ELF-1 (cell line): Measurements from ENCODE around the gene AP1G2.
"Not testable (repeated sequence)": the region's sequence is repeated elsewhere in the genome, so short reads cannot be mapped to it uniquely, and the experiment has no call there.

Source experiments
- DNase-seq: peaks from one replicate; pipeline ENCODE4 v3.0.0-alpha.2; 2016; ENCODE audit warnings: low read depth, low spot score

The AP1G2 gene

DNA sequence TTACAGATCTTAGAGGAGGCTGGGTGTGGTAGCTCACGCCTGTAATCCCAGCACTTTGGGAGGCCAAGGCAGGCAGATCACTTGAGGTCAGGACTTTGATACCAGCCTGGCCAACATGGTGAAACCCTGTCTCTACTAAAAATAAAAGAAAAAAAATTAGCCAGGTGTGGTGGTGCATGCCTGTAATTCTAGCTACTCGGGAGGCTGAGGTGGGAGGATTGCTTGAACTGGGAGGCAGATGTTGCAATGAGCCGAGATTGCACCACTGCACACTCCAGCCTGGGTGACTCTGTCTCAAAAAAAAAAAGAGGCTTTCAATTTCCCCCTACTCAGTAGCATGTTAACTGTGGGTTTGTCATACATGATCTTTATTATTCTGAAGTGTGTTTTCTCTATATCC is 26.6 kb upstream of the AP1G2 start:
- not testable (repeated sequence) for DNase-seq

DNA sequence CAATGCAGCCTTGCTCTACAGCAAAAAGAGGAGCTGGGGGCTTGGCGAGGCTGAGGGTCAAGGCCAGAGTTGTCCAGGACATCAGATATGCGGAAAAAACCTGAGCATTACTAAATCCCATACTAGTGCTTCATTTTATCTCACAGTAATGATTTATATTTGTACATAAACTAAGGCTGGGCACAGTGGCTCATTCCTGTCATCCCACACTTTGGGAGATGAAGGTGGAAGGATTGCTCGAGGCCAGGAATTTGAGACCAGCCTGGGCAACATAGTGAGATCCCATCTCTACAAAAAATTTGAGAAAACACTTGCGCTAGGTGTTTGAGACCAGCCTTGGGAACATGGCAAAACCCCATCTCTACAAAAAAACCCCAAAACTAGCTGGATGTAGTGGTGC is 22.6 kb upstream of the AP1G2 start:
- DNase-seq = no peak

DNA sequence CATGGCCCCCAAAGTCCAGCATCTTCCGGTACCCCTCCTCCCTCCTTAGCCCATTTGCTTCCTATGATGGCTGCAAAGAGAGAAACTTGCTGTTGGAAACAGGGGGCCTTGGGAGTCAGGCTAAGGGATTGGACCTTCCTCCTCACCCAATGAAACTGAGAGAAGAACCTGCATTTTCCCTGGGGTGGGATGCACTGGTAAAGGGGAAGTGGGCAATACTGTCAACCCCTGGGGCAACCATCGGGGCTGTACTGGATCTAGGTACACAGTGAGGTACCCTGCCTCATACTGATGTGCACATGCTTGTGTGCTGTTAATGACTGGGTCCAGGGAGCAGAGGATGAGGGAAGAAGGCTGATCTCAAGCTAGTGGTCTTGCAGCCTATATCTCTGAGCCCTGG is 22.0 kb upstream of the AP1G2 start:
- DNase-seq = no peak

DNA sequence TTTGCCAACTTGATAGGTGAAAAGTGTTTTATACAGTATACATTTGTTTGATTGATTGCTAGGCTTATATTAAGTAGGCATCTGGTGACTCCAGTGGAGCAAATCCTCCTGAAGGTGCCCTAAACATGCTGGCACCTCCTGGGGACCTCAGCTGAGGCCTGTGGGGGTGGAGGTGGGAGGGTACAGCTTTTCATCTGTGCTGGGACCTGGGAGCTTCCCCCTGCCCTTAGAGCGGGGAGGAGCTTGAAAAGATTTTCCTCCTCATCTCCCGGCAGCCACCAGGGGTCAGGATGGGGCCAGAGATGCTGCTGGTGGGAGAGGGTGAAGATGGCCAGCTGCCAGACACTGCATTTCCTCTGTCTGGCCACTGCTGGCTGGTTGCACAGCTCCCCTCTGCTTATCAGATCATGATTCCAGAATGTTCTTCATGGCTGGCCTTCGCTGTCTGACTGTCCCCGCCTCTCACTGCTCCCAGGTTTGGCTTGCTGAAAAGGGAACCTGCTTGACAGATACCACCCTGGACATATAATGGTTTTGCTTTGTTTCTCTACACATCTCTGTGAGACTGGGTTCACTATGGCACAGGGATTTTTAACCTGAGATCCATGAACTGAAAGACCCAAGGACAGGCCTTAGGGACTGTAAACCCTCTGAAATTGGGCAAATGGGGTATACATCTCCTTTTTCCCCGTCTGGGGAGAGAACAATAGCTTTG is 21.4 kb upstream of the AP1G2 start:
- DNase-seq = peak; percentile 92

DNA sequence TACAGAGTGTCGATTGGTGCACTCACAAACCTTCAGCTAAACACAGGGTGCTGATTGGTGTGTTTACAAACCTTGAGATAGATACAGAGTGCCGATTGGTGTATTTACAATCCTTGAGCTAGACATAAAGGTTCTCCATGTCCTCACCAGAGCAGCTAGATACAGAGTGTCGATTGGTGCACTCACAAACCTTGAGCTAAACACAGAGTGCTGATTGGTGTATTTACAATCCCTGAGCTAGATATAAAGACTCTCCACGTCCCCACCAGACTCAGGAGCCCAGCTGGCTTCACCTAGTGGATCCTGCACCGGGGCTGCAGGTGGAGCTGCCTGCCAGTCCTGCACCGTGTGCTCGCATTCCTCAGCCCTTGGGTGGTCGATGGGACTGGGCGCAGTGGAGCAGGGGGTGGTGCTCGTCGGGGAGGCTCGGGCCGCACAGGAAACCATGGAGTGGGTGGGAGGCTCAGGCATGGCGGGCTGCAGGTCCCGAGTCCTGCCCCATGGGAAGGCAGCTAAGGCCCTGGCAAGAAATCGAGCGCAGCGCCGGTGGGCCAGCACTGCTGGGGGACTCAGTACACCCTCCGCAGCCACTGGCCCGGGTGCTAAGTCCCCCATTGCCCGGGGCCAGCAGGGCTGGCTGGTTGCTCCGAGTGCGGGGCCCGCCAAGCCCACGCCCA is 17.1 kb upstream of the AP1G2 start:
- DNase-seq = not testable (repeated sequence)

DNA sequence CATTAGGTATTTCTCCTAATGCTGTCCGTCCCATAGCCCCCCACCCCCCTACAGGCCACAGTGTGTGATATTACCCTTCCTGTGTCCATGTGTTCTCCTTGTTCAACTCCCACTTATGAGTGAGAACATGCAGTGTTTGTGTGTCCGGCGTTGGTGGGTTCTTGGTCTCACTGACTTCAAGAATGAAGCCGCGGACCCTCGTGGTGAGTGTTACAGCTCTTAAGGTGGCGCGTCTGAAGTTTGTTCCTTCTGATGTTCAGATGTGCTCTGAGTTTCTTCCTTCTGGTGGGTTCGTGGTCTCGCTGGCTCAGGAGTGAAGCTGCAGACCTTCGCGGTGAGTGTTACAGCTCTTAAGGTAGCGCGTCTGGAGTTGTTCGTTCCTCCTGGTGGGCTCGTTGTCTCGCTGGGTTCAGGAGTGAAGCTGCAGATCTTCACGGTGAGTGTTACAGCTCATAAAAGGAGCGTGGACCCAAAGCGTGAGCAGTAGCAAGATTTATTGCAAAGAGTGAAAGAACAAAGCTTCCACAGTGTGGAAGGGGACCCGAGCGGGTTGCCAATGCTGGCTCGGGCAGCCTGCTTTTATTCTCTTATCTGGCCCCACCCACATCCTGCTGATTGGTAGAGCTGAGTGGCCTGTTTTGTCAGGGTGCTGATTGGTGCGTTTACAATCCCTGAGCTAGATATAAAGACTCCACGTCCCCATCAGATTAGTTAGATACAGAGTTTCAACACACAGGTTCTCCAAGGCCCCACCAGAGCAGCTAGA is 16.4 kb upstream of the AP1G2 start:
- DNase-seq = not testable (repeated sequence)

DNA sequence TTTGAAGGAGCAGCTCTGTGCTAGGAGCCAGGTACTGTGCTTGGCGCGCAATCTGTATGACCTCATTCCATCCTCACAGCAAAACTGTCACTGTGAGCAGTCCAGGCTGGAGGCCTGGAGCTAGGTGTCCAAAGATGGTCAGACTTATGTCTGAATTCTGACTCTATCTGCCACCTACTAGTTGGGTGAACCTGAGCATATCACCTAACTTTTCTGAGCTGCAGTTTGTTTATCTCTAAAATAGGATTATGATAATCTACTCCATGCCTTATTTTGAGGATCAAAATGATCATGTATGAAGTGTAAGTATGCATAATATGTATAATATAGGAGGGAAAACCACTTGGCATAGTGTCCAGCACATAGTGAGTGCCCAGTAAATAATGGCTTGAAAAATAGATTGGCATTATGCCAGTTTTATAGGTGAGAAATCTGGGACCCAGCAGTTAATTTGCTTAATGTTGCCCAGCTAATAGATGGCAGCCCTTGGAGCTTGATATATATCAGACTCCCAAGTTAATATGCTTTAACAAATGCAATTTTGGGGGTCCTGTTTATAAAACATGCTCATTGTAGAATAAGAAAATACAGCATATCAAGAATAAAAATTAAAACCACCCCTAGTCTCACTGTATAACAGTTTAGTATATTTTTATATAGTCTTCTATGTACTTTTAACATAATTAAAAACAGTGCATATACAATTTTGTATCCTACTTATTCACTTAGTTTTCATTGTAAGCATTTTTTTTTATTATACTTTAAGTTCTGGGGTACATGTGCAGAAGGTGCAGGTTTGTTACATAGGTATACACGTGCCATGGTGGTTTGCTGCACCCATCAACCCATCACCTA is 15.5 kb upstream of the AP1G2 start:
- DNase-seq = no peak

DNA sequence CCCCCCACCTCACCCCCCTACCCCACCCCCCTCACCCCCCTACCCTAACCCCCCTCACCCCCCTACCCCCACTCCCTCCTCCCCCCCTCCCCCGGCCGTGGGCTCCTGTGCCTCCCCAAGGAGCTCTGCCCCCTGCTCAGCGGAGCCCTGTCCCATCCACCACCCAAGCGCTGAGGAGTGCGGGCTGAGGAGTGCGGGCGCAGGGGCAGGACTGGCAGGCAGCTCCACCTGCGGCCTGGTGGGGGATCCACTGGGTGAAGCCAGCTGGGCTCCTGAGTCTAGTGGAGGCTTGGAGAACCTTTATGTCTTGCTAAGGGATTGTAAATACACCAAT is 13.3 kb upstream of the AP1G2 start:
- no peak for DNase-seq

DNA sequence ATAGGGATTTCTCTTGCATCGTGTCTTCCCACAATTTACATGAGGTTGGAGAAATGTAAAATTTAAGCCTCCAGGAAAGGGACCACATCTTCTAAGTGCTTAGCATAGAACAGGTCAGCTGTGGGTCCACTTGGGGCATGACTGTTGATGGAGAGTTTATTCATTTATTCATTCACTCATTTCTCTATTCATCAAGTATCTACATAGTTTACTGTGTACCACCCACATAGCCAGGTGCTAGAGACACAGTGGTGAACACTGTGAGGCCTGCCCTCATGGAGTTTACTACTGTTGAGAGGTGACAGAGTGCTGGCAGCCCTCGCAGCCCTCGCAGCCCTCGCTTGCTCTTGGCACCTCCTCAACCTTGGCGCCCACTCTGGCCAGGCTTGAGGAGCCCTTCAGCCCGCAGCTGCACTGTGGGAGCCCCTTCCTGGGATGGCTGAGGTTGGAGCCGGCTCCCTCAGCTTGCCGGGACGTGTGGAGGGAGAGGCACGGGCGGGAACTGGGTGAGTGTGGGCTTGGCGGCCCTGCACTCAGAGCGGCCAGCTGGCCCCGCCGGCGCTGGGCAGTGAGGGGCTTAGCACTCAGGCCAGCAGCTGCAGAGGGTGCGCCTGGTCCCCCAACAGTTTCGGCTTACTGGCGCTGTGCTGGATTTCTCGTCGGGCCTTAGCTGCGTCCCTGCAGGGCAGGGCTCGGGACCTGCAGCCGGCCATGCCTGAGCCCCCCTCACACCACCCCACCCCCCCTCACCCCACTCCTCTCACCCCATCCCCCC is 12.7 kb upstream of the AP1G2 start:
- DNase-seq = no peak

DNA sequence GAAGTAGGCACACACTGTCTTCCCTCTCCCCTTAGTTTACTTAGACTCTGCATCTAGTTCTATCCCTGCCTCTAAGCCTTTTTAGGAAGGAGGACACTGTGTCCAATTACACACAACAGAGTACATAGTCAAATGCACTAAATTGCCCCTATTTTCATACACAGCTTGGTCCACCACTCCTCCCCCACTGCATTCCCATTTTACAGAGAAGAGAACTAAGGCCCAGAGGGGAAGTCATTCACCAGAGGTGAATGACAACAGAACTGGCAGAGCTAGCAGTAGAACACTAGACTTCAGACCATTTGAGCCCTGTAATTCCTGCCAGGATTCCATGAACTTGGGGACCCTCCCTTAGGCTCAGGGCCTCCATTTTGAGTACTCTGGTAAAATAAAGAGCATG is 12.1 kb upstream of the AP1G2 start:
- no peak for DNase-seq

DNA sequence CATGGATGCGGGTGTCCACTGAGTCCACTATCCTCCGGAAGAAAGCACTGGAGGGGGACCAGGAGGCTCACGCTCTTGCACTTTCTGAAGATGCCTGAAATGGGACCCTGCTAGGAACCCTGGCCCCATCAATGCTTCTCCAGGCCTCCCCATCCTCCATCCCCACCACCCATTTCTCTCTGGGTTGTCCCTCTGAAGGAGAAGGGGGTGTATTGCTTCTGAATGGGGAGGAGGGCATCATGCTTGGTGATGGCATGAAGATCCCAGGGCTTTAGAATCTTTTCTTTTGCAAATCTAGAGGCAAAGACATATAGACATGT is 11.7 kb upstream of the AP1G2 start:
- DNase-seq = no peak

DNA sequence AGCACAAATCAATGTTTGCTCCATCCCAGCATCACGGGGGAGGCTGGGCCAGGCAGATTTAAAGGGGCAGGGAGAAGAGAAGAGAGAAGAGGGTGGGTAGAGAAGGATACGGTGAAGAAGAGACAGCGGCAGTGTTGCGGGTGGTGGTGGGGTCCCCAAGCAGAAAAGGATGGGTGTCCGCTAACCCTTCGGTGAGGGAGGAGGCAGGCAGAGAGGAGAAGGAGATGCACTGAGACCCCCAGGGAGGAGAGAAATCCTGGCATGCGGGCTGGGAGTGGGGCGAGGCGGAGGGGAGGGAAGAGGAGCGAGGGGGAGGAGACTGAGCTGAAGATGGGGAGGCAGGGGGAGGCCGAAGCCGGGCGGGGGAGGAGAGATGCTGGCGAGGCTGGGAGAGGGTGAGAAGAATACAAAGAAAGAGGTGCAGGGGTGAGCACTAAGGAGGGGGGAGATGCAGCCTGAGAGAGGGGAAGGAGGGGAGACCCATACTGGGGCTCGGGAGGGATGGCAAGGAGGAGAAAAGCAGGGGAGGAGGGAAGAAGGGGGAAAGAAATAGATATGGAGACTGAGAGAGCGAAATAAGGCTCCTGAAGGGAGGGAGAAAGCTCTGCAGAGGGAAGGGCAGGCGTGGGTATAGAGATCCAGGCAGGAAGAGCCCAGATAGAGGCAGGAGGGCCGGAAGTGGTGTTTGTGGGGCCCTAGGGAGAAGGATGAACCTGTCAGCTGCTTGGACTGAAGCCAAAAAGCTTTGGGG is 11.1 kb upstream of the AP1G2 start, which contains the start of gene JPH4:
Gene JPH4, minus strand, starts transcription at position 231 of the 751 bp plus-strand sequence. CDS start 1,337 bp downstream, outside the sequence.
- no peak for DNase-seq

DNA sequence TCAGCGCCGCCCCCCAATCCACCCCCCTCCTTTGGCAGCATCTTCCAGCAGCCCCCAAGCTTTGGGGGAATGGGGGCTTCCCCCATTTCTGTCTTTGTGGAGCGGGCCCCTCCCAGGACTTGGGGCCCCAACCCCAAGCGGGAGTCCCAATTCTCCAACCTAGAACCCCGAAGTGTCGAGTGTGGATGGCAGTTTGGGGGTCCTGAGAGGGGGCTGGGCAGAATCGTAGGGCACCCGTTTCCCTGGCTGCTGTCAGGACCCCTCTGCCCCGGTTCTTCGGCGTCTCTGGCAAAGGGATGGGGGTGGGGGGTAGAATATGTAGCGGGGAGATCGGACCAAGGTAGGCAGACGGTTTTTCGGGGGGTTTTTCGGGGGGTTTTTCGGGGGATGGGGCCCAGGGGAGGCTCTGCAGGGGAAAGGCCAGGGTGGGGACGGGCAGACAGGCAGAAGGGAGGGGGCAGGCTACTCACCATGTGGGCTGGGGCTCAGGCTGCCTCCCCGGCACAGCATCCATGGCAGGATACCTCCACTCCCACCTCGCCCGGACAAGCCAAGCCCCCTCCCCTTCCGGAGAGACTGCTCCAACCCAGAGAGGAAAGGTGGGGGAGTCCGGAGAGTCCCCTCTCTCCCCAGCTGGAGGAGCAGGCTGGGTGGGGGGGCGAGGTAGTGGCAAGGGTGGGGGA is 10.3 kb upstream of the AP1G2 start:
- no peak for DNase-seq

DNA sequence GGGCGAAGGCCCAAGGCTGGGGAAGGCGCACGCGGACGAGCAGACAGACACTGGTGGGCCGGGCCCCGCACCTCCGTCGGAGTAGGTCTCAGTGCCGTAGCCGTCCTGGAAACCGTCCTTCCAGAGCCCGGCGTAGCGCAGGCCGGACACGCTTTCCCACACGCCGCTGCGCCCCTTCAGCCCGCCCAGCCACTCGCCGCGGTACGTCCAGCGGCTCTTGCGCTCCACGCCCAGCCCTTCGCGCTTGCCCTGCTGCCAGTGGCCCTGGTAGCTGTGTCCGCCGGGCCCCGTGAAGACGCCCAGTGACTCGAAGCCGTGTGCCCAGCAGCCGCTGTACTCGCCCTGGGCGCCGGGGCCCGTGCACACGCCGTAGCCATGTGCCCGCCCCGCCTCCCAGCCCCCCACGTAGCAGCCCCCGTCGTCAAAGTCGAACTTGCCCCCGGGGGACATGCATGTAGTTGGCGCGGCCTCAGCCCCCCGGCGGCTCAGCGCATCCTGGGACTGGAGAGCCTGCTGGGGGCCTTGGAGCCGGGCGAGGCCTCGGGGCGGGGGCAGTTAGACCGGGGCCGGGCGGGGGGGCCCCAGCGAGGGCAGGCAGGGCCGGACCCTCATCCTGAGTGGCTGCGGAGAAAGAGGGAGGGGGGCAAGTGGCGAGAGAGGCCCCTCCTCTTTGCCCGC is 9.6 kb upstream of the AP1G2 start:
- peak; percentile 48 for DNase-seq

DNA sequence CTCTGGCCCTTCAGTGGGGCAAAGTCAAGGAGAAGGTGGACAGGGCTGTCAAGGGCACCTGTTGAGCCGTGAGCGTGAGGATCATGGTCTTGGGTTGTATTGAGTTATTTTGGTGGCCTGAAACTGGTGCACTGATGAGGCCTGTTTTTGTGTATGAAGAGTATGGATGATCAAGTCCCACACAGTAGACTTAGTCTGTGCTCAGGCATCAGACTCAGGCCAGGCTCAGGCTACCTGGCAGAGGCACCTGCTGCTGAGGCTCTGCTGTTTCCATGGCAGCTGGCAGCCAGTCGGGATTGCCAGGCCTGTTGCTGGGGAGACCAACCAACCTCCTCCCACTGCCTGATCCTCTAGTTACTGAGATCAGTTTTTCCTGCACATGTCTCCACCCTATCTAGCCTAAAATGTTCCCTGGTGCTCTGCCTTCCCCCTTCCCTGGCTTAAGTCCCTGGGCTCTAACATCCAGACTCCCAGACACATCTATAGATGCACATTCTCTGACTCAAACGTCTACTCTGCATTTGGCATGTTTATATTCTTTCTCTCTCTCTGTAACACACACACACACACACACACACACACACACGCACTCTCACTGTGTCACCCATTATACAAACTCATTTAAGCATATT is 5.9 kb upstream of the AP1G2 start:
- DNase-seq = no peak

DNA sequence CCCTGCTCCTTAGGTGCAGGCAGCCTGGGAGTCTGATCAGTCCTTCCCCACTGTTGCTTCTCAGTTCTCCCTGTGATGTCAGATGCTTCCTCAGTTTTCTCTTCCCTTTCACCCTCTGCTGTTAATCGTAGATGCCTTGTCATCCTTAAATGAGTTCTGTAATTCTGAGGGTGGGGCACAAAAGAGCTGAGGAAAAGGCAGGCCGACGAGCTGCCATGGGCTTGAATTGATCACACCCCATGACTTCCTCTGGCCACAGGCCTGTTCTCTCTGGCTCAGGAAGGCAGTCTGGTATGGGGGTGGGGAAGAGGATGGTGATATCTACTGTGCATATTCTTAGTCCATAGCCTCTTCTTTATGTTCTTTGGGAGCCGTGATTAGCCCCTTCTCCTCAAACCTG is 5.2 kb upstream of the AP1G2 start:
- DNase-seq = no peak

DNA sequence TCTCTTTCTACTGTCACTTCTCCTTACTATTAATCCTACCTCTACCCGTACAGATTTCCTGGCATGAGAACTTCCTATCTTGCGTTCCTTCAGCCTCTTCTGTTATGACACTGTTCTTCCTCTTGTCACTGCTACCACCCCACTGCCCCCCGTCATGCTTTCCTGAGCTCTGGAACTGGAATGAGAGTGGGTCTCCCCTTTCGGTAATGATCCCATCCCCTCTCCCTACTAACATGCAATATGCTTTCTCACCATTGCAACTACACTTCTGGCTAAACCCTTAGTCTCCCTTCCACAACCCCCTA is 4.9 kb upstream of the AP1G2 start:
- DNase-seq = no peak

DNA sequence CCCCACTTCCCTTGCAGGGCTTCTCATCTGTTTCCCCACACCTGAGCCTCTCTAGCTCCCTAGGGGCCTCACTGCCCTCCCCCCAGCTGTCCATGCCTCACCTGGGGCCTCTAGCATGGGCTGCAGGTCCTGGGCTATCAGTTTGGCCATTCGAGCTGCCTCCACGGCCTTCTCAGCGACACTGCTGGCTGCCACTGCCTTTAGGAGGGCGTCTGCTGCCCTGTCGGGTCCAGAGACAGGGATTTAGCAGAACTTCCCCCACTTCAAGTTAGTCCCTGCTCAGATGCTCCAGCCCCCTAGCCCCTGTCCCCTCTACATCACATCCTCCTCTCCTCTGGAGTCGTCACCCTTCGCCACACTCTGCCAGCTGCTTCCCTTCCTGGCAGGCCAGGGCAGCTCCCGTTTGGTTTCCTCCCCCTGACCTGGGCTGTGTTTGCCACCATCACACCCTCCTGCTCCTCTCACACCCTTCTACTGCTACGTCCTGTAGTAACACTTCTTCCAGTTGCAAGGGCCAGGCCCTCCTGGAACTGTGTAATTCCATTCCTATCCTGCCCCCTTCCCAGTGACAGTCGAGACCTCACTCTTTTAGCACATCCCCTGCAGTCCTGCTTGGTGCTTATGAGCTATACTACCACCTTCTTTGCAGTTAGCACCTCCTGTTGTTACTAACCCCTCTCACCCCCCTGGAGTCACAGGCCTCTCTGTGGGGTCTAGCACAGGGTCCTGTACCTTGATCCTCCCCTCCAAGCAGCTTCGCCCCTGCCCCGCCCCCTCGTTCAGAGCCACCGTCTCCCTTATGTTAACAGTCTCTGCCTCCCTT is 4.3 kb upstream of the AP1G2 start:
- DNase-seq = no peak
